Stimulated activated CD4-positive, alpha-beta T cell treated with anti-CD3 and anti-CD28 coated beads, Interleukin-4, amount 100 ng/mL, for 48 hours (primary cell): ENCODE measurements around the gene ACTG2.

Source experiments
- DNase-seq, 2 donors: peaks; one replicate each; pipeline ENCODE4 v3.0.0-alpha.2; 2020; ENCODE audit warnings: low read depth in 2 of 2

Gene ACTG2

GRCh38 chr2:73969356-73969755 lies 76.5 kb downstream of the ACTG2 start:
- DNase-seq, result no peak
